ENCODE results near the gene CLSTN2. TPM values are rescaled to one million over a fixed set of nuclear protein-coding genes. Genes with fewer than 3 reads are reported as not detected.

Gene CLSTN2
- total RNA-seq, 1 experiment from 2014 or later: 0.68 TPM

GRCh38 chr3:140355481-140355880 lies 420.5 kb downstream of the CLSTN2 start:
- Mint-ChIP-seq H3K9me3 (no peaks in the 10 kb centered on the region), H3K4me3 (no peak overlapping the region), H3K36me3 (ENCODE audit: insufficient read depth in 1 of 3, low read depth in 3 of 3) (no peaks in the 10 kb centered on the region), H3K4me1 (peaks cover 29 to 32% of the 10 kb centered on the region in 2 experiments), H3K27ac (no peak overlapping the region), H3K27me3 (ENCODE audit: low read depth) (peaks cover 2% of the 10 kb centered on the region; the same call in 1 of the 2 replicates)
- no peak overlapping the region for H4K8ac ChIP-seq (replicated peaks; ENCODE audit: insufficient read length, low read depth, low read length)
- no peak overlapping the region for H3K9ac ChIP-seq (ENCODE audit: extremely low read depth, insufficient read length, low read length)
- no peak overlapping the region for H3K4ac ChIP-seq (ENCODE audit: low read depth, low read length)
- H3K27me3 ChIP-seq (ENCODE audit: insufficient read depth, low read length): no peaks in the 10 kb centered on the region
- H3T11ph ChIP-seq (ENCODE audit: low read length): no peak overlapping the region
- H3K23ac ChIP-seq (ENCODE audit: insufficient read length, low read depth, low read length): no peak overlapping the region
- no peak overlapping the region for H4K5ac ChIP-seq (ENCODE audit: insufficient read length, low read depth, low read length)
- no peak overlapping the region for H3K27ac ChIP-seq (ENCODE audit: insufficient read length, low read depth, low read length)
- H3K14ac ChIP-seq (ENCODE audit: insufficient read depth, low read length): no peak overlapping the region; the same call in 1 of the 2 replicates
- no peak overlapping the region for H3K4me2 ChIP-seq (ENCODE audit: insufficient read depth, insufficient read length, low read length)
- no peak overlapping the region for H2AFZ ChIP-seq (ENCODE audit: low read length)
- no peak for DNase-seq
- no CpG with 5 or more reads among the region's 3 CpGs for WGBS (ENCODE audit: extremely low coverage, insufficient read length, low lambda C conversion rate)
- no peak overlapping the region for H4K91ac ChIP-seq (ENCODE audit: insufficient read length, low read depth, low read length)
- no peak overlapping the region for H2BK15ac ChIP-seq (ENCODE audit: low read depth, low read length)
- no peaks in the 10 kb centered on the region for H3K79me1 ChIP-seq (ENCODE audit: insufficient read depth, low read depth, low read length, poor library complexity, severe bottlenecking)
- no peak overlapping the region for H3K56ac ChIP-seq (ENCODE audit: insufficient read length, low read depth, low read length)
- peaks cover 6% of the 10 kb centered on the region; the same call in 1 of the 2 replicates for H3K4me1 ChIP-seq (ENCODE audit: insufficient read depth, low read length)
- TF ChIP-seq CTCF (conservative IDR thresholded peaks at IDR 0.05): no peak
- H2BK12ac ChIP-seq (ENCODE audit: insufficient read length, low read depth, low read length): no peak overlapping the region
- H4K20me1 ChIP-seq (ENCODE audit: control insufficient read depth, insufficient read depth, insufficient read length): no peaks in the 10 kb centered on the region
- H2BK120ac ChIP-seq (ENCODE audit: low read depth, low read length, poor library complexity, severe bottlenecking): no peak overlapping the region
- H2BK5ac ChIP-seq (ENCODE audit: insufficient read length, low read length): no peak overlapping the region
- no peak overlapping the region for H2AK5ac ChIP-seq (ENCODE audit: insufficient read length, low read length)
- no peaks in the 10 kb centered on the region for H3K79me2 ChIP-seq (ENCODE audit: insufficient read depth, low read length)
- H3K18ac ChIP-seq (ENCODE audit: insufficient read length, low read depth, low read length): no peak overlapping the region
- H2BK20ac ChIP-seq (ENCODE audit: low read depth, low read length, poor library complexity, severe bottlenecking): no peak overlapping the region
- H3K23me2 ChIP-seq (ENCODE audit: insufficient read length, low read depth, low read length, poor library complexity, severe bottlenecking): no peaks in the 10 kb centered on the region
- H3K9me3 ChIP-seq (ENCODE audit: control insufficient read depth, low read depth, low read length): no peaks in the 10 kb centered on the region

Data from H9 (cell line).